ENCODE measurements around the gene BRD7. TPM values are rescaled to one million over a fixed set of nuclear protein-coding genes. Genes with fewer than 3 reads are reported as not detected.

The BRD7 gene
- total RNA-seq, 1 donor from 2014 or later: 46.6 TPM

DNA sequence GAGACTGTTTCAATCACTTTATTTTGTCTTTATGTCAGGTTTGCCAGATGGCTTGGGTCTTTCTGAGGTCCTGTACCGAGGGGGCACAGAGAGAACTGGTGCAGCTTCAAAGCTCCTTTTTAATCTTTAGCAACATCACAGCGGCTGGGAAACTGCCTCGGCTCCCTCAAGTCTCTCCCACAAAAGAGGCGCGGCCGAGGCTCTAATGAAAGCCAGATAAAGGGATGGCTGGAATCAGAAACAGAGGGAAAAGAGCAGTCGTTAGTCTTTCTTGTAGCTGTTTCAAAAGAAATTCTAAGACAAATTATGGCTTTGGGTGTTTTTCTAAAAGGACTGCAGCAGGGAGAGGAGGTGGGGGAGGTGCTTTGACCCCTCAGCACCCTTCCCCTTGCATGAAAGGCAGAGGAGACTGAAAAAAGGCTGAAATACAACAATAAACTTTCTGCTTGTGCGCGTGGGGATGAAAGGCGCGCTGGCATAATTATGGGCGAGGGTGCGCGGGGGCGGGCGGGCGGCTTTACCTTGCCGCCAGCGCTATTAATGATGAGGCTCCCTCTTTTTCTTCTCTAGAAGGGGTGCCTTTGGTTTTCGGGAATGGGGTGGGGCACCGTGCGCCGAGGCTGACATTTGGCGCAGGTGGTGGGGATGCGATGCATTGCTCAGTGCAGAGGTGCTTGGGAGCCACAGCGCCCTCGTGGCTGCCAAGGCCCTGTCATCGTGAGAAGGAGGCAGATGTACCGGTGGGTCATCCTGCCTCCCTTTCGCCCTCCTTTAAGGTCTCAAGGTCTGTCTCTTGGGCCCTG lies 22.3 kb upstream of the BRD7 start:
- ATAC-seq (no peak), DNase-seq (ENCODE audit: missing footprints) (no peak)
- intact Hi-C loops (cut with DNase I): no loop called here

DNA sequence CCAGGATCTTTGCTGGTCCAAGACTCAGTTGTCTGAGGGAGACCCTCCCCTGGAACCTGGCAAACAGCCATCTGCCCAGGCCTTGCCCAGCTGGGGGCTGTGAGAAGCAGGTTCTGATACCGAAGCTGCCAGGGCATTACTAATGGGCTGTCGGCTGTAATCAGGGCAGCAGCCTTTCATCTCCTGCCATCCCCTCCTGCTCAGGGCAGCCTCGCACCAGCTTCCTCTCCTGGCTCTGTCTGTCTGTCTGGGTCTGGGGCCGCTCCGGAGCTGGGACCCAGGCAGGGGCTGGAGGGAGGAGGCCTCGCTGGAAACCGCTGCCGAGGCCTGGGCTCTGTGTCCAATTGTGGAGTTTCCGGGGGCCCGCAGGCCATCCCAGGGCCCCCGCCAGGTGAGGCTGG lies 21.6 kb upstream of the BRD7 start:
- DNase-seq (ENCODE audit: missing footprints): no peak
- intact Hi-C loops (cut with DNase I): no loop called here
- ATAC-seq: no peak

- ATAC-seq (no peak), DNase-seq (ENCODE audit: missing footprints) (no peak)
These were observed 21.1 kb upstream of the BRD7 start for GRCh38 chr16:50389900-50390299.

GRCh38 chr16:50388496-50388895 lies 19.7 kb upstream of the BRD7 start:
- no peak for ATAC-seq
- no peak for DNase-seq (ENCODE audit: missing footprints)
- intact Hi-C loops (cut with DNase I): no loop called here

More at GRCh38 chr16:50389900-50390299, 21.1 kb upstream of the BRD7 start:
- intact Hi-C loops (cut with DNase I): no loop called here

- DNase-seq (ENCODE audit: missing footprints): no peak
- ATAC-seq: no peak
- intact Hi-C loops (cut with DNase I): no loop called here
These were observed 18.0 kb upstream of the BRD7 start for GRCh38 chr16:50386774-50387173.

- ATAC-seq (no peak), DNase-seq (ENCODE audit: missing footprints) (no peak)
- intact Hi-C loops (cut with DNase I): no loop called here
These were observed 17.4 kb upstream of the BRD7 start for GRCh38 chr16:50386139-50386538.

- DNase-seq (ENCODE audit: missing footprints) (no peak), ATAC-seq (no peak)
- intact Hi-C loops (cut with DNase I): no loop called here
These were observed 15.8 kb upstream of the BRD7 start for GRCh38 chr16:50384500-50385135.

- no peak for ATAC-seq
- no peak for DNase-seq (ENCODE audit: missing footprints)
- intact Hi-C loops (cut with DNase I): no loop called here
These were observed 13.1 kb upstream of the BRD7 start for GRCh38 chr16:50381679-50382440.

DNA sequence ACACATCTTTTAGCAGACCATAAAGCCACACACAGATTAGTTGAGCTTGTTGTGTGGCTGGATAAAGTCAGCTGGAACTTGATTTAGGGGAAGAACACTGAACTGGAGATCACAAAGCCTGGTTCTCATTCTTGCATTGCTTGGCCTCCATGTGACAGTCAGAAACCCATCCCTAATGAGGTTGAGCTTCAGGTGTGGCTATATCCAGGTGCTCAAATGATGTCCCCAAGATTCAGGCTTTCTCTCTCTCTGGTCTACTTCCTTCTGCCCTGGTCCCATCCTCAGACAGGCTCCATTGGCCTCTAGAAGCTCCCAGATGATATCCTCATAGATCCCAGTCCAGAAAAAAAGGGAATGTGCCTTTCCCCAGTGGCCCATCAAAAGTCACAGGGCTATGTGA lies 9.6 kb upstream of the BRD7 start:
- intact Hi-C loops (cut with DNase I): no loop called here
- ATAC-seq: no peak
- no peak for DNase-seq (ENCODE audit: missing footprints)

GRCh38 chr16:50377001-50377400 lies 8.2 kb upstream of the BRD7 start:
- ATAC-seq (no peak), DNase-seq (ENCODE audit: missing footprints) (no peak)
- intact Hi-C loops (cut with DNase I): no loop called here

DNA sequence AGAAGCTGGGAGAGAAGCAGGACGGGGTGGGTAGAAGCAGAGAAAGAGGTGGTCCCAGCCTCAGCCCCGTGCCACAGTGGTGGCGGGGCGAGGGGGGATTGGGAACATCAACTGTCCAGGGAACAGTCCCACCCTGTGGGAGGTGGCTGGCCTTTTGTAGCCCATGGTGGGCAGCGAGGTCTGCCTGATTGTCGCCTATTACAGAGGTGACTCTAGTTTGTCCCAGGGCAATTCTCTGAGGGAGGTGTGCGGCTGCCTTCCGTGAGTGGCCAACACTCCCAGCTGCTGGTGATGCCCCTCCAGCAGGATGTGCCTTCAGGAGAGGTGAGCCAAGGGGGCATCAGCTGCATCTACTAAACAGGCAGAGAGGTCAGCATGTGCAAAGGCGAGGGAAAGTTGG lies 5.0 kb upstream of the BRD7 start:
- DNase-seq (ENCODE audit: missing footprints) (no peak), ATAC-seq (no peak)
- intact Hi-C loops (cut with DNase I): loop anchor here (5.0 kb wide), 1 partner anchor 254 kb away; no protein-coding TSS in a partner anchor

GRCh38 chr16:50373345-50373701 lies 4.5 kb upstream of the BRD7 start:
- no peak for DNase-seq (ENCODE audit: missing footprints)
- intact Hi-C loops (cut with DNase I): loop anchor here (5.0 kb wide), 1 partner anchor 254 kb away; no protein-coding TSS in a partner anchor
- no peak for ATAC-seq

DNA sequence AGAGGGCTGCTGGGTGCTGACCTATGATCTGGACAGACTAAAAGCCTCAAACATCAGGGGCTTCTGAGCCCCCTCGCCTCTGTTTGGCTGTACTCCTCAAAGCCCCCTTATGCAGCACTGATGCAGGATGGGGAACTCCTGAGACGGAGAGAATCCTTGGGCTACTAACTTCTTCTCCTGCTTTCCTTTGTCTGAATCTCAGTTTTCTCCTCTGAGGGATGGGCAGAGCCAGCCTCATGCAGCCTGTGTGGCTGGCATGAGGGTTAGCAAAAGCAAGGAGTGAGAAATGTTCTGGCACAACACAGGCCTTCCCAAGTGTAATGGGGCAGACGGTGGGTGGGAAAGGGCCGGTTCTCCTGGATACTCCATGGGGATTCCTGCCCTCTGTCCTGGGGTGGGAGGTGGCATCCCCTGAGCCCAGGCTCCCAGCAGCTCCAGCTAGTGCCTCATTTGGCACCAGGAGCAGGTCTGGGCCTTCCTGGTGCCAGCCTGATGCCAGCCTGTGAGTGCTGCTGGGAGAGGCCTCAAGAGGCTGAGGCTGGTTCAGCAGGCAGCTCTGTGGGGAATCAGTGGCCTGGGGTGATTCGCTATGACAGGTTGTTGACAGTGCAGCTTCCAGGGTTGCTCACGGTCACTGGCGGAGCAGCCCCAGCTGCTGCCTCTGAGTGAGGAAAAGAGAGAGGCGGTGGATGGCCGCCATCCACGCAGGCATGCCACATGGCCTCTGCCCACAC lies 4.0 kb upstream of the BRD7 start:
- ATAC-seq (peak; percentile 87), DNase-seq (ENCODE audit: missing footprints) (no peak)
- intact Hi-C loops (cut with DNase I): loop anchor here (5.0 kb wide), 1 partner anchor 255 kb away; no protein-coding TSS in a partner anchor

- DNase-seq (ENCODE audit: missing footprints) (no peak), ATAC-seq (peak; percentile 33)
- intact Hi-C loops (cut with DNase I): loop anchor here (5.0 kb wide), 1 partner anchor 255 kb away; no protein-coding TSS in a partner anchor
These were observed 3.3 kb upstream of the BRD7 start for GRCh38 chr16:50371936-50372595.

GRCh38 chr16:50371036-50371716 lies 2.4 kb upstream of the BRD7 start:
- ATAC-seq (no peak), DNase-seq (ENCODE audit: missing footprints) (no peak)
- intact Hi-C loops (cut with DNase I): loop anchor here (5.0 kb wide), 1 partner anchor 256 kb away; no protein-coding TSS in a partner anchor

DNA sequence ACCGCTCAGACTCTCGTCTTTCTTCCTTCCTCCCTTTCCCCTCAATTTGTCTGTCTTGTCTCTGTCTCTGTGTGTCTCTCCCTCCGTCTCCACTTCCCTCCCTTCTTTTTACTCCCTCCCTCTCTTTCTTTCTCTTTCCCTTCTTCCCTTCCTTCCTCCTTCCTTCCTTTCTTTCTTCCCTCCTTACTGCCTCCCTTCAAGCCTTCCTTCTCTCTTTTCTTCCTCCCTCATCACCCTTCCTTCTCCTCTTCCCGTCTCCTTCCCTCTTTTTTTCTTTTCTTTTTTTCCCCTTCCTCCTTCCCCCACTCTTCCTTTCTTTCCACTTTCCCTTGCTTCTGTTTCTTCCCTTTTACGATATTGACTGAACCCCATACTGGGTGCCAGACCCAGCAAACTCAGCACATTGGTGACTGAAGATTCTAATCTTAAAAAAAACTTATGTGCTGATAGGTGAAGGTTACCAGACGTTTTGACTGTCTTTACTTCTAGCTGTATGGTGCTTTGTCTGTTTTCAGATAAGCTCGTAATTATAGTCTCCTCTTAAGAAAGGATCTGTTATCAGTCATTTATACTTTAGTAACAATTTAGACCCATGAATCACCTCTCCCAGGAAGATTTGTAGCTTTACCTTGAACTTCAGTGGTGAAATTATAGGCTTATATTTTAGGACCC lies 481 bp upstream of the BRD7 start:
- DNase-seq (ENCODE audit: missing footprints): no peak
- intact Hi-C loops (cut with DNase I): loop anchor here (10.0 kb wide), 1 partner anchor 376 kb away; the partner anchor contains the start of gene CYLD
- ATAC-seq: no peak

GRCh38 chr16:50367777-50368409 lies 895 bp downstream of the BRD7 start:
- DNase-seq (ENCODE audit: missing footprints) (no peak), ATAC-seq (no peak)
- intact Hi-C loops (cut with DNase I): loop anchor here (10.0 kb wide), 1 partner anchor 377 kb away; the partner anchor contains the start of gene CYLD

Data from Right ventricle myocardium inferior (tissue), 1 donor.